GM18951 (cell line): ENCODE results near the gene MUC12.
"Not testable (repeated sequence)": the region's sequence is repeated elsewhere in the genome, so short reads cannot be mapped to it uniquely, and the experiment has no call there.

Experiments used
- POLR2A ChIP-seq: IDR thresholded peaks from 4 replicates; pipeline ENCODE4 v1.6.1; 2011; ENCODE audit warnings: mild to moderate bottlenecking; ENCODE audit not compliant: insufficient read length, insufficient read depth; ENCODE audit errors: extremely low read depth
- in situ Hi-C: fragments of 300-500 bp; cut with MboI; formaldehyde crosslinking; loops from one replicate; pipeline ENCODE4 v1.12.0; 2022; ENCODE audit warnings: low sequenced_read_pairs, mixed read lengths, inconsistent platforms; ENCODE audit not compliant: unreplicated experiment

The MUC12 gene

DNA sequence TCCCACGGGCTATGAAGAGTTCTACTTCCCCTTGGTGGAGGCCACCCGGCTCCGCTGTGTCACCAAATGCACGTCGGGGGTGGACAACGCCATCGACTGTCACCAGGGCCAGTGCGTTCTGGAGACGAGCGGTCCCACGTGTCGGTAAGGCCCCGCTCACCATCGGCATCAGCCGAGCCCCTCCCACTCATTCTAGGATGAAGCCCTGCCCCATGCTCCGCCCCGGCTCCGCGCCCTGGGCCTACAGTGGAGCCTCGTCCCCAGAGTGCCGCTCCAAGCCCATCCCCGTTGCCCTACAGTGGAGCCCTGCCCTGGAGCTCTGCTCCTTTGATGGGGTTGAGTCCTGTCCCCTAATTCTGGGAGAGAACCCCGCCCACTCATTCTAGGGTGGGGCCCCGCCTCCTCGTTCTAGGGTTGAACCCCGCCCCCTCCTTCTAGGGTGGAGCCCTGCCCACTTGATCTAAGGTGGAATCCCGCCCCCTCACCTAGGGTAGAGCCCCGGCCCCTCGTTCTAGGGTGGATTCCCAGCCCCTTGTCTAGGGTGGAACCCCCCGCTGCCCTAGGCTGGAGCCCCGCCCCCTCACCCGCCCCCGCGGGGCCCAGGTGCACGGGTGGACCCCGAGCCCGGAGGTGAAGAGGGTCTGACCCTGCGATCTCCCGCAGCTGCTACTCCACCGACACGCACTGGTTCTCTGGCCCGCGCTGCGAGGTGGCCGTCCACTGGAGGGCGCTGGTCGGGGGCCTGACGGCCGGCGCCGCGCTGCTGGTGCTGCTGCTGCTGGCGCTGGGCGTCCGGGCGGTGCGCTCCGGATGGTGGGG, 3.4 kb upstream of the MUC12 start:
- in situ Hi-C loops, result no loop called here
- no peak for TF ChIP-seq POLR2A

DNA sequence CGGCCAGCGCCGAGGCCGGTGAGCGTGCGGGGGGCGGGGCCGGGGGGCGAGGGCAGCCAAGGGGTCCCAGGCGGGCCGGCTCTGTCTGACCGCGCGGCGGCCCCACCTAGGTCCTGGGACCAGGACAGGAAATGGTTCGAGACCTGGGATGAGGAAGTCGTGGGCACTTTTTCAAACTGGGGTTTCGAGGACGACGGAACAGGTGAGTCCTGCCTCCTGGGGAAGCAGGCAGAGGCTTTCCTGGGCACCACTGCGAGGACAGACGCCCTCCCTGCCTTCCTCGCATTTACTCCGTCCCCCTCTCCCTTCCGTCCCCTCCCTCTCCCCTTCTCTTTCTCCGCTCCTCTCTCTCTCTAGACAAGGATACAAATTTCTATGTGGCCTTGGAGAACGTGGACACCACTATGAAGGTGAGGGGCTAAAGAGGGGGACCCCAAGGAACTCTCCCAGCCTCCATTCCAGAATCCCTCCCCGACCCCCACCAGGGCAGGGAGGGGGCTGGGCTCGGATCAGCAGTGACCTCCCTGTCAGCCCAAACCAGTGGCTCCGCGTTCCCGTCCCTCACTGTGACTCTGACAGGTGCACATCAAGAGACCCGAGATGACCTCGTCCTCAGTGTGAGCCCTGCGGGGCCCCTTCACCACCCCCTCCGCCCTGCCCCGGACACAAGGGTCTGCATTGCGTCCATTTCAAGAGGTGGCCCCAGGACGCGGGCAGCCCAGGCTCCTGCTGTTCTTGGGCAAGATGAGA, 2.6 kb upstream of the MUC12 start:
- in situ Hi-C loops, result no loop called here
- no peak for TF ChIP-seq POLR2A

DNA sequence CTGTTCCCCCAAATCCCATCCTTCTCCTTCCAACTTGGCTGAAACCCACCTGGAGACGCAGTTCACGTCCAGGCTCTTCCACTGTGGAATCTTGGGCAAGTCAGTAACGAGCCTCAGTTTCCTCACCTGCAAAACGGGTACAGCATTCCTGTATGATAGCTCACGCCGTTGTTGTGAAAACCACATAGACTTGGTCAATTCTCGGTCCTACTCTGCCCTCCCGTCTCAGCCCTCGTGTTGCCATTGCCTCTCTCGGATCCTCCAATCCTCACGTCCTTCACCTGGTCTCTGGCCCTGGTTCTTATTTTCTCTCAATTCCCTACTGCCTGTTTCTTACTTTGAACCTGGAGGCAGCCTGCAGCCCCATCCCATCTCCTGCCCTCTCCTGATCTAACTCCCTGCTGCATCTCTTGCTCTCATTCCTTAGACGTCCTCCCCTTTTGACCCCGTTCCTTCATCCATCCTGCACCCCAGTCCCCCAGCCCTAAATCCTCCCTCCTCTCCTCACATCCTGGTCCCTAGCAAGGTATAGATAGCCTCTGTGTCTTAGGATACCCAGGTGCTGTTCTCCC, 2.0 kb upstream of the MUC12 start:
- in situ Hi-C loops, result no loop called here
- TF ChIP-seq POLR2A, result no peak

DNA sequence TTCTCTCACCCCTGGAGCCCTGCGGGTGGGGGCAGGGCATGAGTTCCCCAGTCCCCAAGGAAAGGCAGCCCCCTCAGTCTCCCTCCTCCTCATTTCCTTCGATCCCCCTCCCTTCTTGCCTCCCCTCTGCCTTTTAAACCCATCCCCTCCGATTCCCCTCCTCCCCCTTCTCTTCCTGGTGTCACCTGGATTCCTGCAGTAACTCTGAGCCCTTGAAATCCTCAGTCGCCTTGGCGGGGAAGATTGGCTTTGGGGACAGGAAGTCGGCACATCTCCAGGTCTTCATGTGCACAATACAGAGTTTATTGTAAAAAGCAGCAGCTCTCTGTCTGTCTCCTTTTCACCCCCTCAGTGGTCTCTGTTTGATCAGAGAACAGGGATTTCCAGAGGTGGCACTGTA, 1.3 kb upstream of the MUC12 start:
- in situ Hi-C loops, result no loop called here
- TF ChIP-seq POLR2A, result no peak

DNA sequence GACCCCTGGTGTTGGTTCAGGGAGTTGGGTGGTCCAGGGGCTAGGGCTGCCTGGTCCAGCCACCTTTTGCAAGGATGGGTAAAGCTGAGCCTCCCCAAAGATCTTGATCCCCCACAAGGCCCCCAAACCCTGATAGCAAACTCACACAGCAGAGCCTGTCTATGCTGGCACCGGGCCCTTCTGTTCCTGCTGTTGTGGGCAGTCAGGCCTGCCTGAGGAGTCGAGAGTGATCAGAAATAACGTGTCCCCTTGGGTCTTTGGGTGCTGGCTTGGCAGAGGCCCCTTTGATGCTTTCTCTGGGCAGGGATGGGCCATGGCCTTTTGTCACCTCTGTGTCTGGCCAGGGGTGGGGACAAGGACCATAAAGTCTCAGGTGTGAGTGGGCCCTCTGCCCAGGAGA, 715 bp upstream of the MUC12 start:
- no peak for TF ChIP-seq POLR2A
- in situ Hi-C loops, result no loop called here

DNA sequence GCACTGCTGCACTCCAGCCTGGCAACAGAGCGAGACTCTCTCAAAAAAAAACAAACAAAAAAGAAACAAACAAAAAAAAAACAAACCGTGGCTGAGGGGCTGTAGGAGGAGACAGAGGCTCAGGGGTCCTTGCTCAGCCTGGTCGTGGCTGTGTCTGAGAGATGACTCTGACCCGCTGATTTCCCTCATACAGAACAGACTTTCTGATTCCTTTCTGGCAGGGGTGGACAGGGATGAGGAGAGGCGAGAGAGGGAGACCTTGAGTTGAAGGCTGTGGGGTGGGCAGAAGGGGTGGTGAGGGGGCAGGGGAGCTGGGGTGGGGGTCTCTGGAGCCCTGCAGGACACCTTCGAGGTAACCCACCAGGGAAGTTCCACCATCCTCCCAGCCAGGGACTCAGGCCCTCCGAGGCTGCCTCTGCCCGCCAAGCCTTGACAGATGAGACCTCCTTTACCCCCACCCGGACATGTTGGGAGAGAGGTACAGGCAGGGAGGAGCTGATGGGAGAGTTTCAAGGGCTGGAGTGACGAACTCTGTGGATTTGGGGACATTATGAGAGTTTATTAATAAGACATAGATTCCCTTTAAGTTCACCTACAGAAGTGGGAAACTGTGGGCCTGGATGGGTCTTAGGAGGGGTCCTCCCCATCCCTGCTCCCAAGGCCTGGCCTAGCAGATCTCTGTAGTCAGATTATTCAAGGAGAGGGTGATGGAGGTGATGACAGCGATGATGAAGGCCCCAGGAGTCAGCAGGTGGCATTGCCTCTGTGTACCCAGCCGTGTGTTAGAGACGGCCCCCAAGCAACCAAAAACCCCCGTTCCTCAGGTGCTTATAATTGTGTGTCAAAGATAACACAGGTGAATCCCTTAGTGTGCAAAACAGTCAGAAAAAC, 2.0 kb downstream of the MUC12 start:
- in situ Hi-C loops, result no loop called here
- no peak for TF ChIP-seq POLR2A

DNA sequence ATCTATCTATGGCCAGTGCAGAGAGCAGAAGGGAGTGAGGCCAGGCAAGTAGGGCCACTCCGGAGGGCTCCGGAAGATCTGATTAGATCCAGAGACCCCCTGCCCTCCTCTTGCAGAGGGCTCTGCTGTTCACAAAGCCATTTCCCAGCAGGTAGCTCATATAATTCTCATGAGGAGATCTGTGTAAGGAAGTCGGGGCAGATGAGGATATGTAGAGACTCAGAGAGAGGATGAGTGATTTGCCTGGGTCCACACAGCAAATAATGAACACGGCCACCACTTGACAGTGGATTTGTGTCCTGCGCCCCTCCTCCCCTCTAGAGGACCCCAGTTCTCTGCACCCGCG, 2.6 kb downstream of the MUC12 start:
- in situ Hi-C loops, result no loop called here
- TF ChIP-seq POLR2A, result no peak

DNA sequence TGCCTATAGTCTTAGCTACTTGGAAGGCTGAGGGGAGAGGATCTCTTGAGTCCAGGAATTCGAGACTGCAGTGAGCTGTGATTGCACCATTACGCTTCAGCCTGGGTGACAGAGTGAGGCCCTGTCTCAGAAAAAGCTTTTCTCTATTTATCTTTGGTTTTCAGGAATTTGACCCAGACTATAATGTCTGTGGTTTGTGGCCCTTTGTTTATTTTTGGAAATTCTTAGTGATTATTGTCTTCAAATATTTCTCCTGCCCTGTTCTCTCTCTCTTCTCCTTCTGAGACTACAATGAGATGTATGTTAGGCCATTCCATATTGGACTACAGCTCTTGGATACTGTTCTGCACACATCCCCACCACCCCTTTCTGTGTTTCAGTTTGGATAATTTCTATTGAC, 4.7 kb downstream of the MUC12 start:
- in situ Hi-C loops, result no loop called here
- no peak for TF ChIP-seq POLR2A

DNA sequence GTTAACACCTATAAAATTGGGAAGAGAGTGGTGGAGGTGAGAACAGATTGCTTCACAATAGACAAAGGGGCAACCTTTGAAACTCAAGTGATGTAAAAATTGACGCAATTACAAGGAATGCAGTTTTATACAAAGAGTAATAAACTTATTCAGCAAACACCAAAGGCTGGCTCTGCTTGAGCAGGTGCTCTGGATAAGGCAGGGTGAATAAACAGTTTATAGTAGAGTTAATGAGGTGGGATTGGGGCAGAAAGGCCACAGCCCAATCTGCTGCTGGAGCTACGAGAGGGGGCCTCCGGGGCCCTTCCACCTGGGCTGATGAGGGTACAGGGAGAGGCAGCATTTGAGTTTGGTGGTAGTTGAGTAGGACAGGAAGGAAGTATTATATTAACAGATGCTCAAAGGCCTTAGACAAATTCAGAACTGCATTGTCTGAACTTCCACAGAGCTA, 6.0 kb downstream of the MUC12 start:
- TF ChIP-seq POLR2A, result no peak
- in situ Hi-C loops, result no loop called here

DNA sequence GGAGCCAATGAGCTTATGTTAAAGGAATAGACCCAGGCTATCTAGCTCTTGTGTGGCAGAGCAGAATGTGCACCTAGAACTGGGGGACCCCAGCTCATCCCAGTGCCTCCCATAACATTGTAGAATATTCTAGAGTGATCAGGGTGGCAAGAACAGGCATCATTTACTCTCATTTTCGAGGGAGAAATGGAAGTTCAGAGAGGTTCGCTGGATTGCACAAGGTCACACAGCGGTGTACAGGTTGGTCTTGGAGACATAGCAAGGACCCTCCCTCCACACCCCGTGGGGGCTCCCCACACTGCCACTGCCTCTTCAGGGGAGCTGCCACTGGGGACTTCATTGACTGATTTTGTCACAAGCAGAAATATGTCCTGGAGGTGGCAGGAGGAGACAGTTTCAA, 8.9 kb downstream of the MUC12 start:
- in situ Hi-C loops, result no loop called here
- TF ChIP-seq POLR2A, result no peak

DNA sequence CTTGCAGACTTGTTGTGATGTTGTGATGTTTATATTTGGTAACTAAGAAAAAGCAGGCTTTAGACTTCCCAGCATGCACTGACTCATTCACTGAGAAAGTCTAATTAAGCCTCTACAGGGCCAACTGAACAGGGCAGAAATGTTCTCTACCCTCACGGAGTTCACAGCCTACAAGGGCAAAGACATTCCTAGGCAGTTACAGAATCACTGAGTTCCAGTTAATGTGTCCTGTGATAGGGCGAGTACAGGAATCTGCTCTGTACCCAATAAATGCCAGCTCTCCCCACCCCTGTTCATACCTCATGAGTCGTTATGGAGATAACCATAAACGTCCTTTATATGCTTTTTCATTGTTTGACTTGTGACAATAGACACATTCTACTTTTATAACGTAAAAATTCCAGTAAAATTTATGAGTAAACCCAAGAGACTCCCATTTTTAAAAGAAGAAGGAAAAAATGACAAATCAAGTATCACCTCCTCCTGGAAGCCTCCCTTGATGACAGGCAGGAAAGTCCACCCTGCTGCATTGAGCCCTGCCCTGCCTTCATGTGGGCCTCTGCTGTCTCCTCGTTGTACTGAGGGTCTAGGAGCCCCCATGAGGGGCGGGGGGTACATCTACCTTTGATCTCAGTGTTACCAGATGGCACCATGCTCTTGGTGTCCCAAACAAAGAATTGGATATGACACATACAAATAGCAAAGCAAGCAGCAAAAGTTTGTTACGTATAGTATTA, 14.3 kb downstream of the MUC12 start:
- TF ChIP-seq POLR2A, result no peak
- in situ Hi-C loops, result no loop called here

DNA sequence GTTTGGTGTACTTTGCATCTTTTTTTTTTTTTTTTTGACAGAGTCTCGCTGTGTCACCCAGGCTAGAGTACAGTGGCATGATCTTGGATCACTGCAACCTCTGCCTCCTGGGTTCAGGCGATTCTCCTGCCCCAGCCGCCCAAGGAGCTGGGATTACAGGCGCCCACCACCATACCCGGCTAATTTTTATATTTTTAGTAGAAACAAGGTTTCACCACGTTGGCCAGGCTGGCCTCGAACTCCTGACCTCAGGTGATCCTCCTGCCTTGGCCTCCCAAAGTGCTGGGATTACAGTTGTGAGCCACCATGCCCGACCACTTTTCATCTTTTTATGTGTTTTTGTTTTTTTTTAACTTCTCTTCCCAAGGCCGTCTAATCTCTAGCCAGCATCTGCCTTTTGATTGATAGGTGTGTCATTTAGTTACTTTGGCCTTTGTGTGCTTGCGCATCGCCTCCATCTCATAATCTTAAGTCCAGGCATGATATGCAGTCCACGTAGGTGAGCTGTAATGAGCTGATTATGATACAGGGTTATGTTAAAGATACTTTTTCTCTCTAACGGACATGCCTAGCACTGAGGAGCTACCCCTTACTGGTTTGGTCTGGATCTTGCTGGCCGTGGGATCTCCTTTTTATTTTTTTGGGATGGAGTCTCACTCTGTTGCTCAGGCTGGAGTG, 15.0 kb downstream of the MUC12 start:
- in situ Hi-C loops, result not testable (repeated sequence)

DNA sequence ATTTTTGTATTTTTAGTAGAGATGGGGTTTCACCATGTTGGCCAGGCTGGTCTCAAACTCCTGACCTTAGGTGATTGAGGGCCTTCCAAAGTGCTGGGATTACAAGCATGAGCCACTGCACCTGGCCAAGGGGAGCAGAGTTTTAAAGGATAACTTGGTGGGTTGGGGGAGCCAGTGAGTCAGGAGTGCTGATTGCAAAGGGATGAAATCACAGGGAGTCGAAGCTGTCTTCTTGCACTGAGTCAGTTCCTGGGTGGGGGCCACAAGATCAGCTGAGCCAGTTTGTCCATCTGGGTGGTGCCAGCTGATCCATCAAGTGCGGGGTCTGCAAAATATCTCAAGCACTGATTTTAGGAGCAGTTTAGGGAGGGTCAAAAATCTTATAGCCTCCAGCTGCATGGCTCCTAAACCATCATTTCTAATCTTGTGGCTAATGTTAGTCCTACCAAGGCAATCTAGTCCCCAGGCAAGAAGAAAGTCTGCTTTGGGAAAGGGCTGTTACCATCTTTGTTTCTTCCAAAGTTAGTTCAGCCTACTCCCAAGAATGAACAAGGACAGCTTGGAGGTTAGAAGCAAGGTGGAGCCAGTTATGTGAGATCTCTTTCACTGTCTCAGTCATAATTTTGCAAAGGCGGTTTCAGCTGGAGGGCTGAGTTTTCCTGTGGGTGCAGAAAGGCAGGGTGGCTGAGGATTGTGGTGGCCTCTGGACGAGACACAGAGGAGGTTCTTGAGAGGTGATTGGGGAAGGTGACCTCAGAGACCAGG, 15.8 kb downstream of the MUC12 start:
- in situ Hi-C loops, result not testable (repeated sequence)
